BLaER1 (cell line): ENCODE results near the gene MOB3B.

ENCODE experiments used
- H3K27ac ChIP-seq: shearing (Covaris generic); formaldehyde crosslinking; 2 replicates; pipeline ENCODE4 v1.8.1; 2022
- H3K27me3 ChIP-seq: shearing (Covaris generic); formaldehyde crosslinking; 2 replicates; pipeline ENCODE4 v1.8.1; 2022
- H3K36me3 ChIP-seq: shearing (Covaris generic); formaldehyde crosslinking; 2 replicates; pipeline ENCODE4 v1.8.1; 2022
- H3K4me1 ChIP-seq: shearing (Covaris generic); formaldehyde crosslinking; 2 replicates; pipeline ENCODE4 v1.8.1; 2022
- H3K4me2 ChIP-seq: shearing (Covaris generic); formaldehyde crosslinking; 2 replicates; pipeline ENCODE4 v1.8.1; 2022
- H3K4me3 ChIP-seq: shearing (Covaris generic); formaldehyde crosslinking; 2 replicates; pipeline ENCODE4 v1.8.1; 2022
- H3K9ac ChIP-seq: shearing (Covaris generic); formaldehyde crosslinking; 2 replicates; pipeline ENCODE4 v1.8.1; 2022
- H3K9me3 ChIP-seq: shearing (Covaris generic); formaldehyde crosslinking; 2 replicates; pipeline ENCODE4 v1.8.1; 2022
- H4K20me1 ChIP-seq: shearing (Covaris generic); formaldehyde crosslinking; 2 replicates; pipeline ENCODE4 v1.8.1; 2022
- Cebpa-rat ChIP-seq: shearing (Covaris generic); IDR thresholded peaks from 2 replicates; pipeline ENCODE4 v1.8.1; 2022

Gene MOB3B

GRCh38 chr9:27293996-27294395 is 235.6 kb downstream of the MOB3B start:
- no peak overlapping the region for H3K27ac ChIP-seq
- no peak for TF ChIP-seq Cebpa-rat

GRCh38 chr9:27292659-27293405 is 236.8 kb downstream of the MOB3B start:
- no peak overlapping the region for H3K4me2 ChIP-seq
- no peaks in the 10 kb centered on the region for H3K4me1 ChIP-seq
- no peak overlapping the region for H3K27ac ChIP-seq
- no peaks in the 10 kb centered on the region for H4K20me1 ChIP-seq
- no peak for TF ChIP-seq Cebpa-rat
- no peaks in the 10 kb centered on the region for H3K27me3 ChIP-seq
- H3K9ac ChIP-seq = no peak overlapping the region
- H3K4me3 ChIP-seq = no peak overlapping the region
- H3K9me3 ChIP-seq = no peaks in the 10 kb centered on the region
- H3K36me3 ChIP-seq = no peaks in the 10 kb centered on the region

More at GRCh38 chr9:27293996-27294395, 235.6 kb downstream of the MOB3B start:
- H4K20me1 ChIP-seq = no peaks in the 10 kb centered on the region
- H3K9ac ChIP-seq = no peak overlapping the region
- no peaks in the 10 kb centered on the region for H3K9me3 ChIP-seq
- H3K27me3 ChIP-seq = no peaks in the 10 kb centered on the region
- H3K4me1 ChIP-seq = no peaks in the 10 kb centered on the region
- no peak overlapping the region for H3K4me2 ChIP-seq
- H3K36me3 ChIP-seq = no peaks in the 10 kb centered on the region
- no peak overlapping the region for H3K4me3 ChIP-seq

DNA sequence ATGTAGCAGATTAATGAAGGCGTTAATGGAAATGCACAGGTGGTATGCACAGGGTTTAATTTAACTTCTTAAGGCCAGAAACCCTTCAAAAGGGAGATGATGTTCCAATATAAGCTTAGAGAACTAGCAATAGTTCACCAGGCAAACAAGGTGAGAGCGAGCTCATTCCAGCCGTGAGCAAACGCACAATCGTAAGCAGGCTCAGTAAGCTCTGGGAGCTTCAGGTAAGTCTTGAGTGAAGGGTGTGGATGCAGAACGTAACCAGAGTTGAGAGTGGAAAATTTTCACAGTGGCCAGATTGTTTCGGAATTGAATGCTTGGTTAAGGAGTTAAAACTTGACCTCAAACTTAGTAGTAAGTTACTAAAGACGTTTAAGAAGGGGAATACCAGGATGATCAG is 238.3 kb downstream of the MOB3B start:
- Histone ChIP-seq H4K20me1 (no peaks in the 10 kb centered on the region), H3K9me3 (no peaks in the 10 kb centered on the region), H3K4me2 (no peak overlapping the region), H3K27ac (no peak overlapping the region), H3K4me1 (no peaks in the 10 kb centered on the region), H3K27me3 (no peaks in the 10 kb centered on the region), H3K4me3 (no peak overlapping the region), H3K9ac (no peak overlapping the region), H3K36me3 (no peaks in the 10 kb centered on the region)
- no peak for TF ChIP-seq Cebpa-rat

DNA sequence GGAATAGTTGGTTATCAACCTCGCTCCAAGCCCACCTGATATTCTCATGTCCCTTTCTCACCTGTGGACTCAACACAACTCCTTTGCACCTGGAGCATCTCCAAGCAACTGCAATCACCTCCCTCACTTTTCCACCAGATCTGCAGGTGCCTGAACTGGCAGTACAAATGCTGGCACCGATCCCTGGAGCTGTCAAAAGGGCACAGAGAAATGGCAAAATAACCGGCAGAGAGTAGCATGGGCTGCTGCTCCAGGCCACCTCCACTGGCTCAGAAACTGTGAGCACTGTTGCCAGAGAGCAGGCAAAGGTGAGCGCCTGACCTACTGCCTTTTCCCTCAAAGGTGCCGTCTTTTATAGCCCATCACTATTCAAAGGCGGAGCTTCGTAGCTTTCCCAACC is 247.3 kb downstream of the MOB3B start:
- no peaks in the 10 kb centered on the region for H3K9me3 ChIP-seq
- no peaks in the 10 kb centered on the region for H4K20me1 ChIP-seq
- H3K27me3 ChIP-seq = no peaks in the 10 kb centered on the region
- H3K27ac ChIP-seq = no peak overlapping the region
- no peak overlapping the region for H3K9ac ChIP-seq
- H3K4me3 ChIP-seq = no peak overlapping the region
- H3K36me3 ChIP-seq = no peaks in the 10 kb centered on the region
- no peaks in the 10 kb centered on the region for H3K4me1 ChIP-seq
- H3K4me2 ChIP-seq = no peak overlapping the region
- TF ChIP-seq Cebpa-rat = no peak

DNA sequence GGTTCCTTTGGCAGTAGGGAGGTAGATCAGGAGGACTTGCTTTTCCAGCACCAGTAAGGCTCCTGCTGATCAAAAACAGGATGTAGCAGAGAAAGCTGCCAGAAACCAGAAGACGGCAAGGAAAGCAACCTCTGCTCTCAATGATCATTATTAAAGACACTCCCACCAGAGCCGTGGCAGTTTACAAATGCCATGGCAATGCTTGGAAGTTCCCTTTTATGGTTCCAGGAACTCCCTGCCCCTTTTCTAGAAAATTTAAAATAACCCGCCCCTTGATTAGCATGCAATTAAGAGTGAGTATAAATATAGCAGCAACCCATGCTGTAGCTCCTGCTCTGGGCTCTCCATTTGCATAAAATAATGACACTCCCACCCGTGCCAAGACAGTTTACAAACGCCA is 248.8 kb downstream of the MOB3B start:
- Histone ChIP-seq H3K4me2 (no peak overlapping the region), H3K36me3 (no peaks in the 10 kb centered on the region), H3K4me3 (no peak overlapping the region), H3K27ac (no peak overlapping the region), H3K4me1 (no peaks in the 10 kb centered on the region), H3K9me3 (no peaks in the 10 kb centered on the region), H3K27me3 (no peaks in the 10 kb centered on the region), H3K9ac (no peak overlapping the region), H4K20me1 (no peaks in the 10 kb centered on the region)
- TF ChIP-seq Cebpa-rat = no peak

DNA sequence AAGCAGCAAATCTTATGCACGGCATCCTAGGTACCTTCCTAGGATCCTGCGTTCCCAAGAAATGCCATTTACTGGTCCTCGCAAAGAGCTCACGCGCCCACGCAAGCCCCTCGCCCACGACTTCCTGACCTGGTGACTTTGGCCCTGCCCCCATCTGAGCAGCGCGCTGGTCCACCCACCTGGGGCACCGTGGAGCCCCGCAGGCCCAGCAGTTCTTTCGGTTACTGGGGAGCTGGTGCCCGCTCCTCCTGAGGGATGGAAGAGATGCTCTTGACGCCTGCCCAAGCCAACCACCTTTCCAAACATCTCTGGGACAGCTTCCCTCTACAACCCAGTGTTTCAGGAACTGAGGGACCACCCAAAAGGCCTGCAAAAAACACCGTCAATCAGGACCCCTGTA is 249.4 kb downstream of the MOB3B start:
- Histone ChIP-seq H3K4me2 (no peak overlapping the region), H4K20me1 (no peaks in the 10 kb centered on the region), H3K36me3 (no peaks in the 10 kb centered on the region), H3K27ac (no peak overlapping the region), H3K4me3 (no peak overlapping the region), H3K4me1 (no peaks in the 10 kb centered on the region), H3K9me3 (no peaks in the 10 kb centered on the region), H3K9ac (no peak overlapping the region), H3K27me3 (no peaks in the 10 kb centered on the region)
- no peak for TF ChIP-seq Cebpa-rat

DNA sequence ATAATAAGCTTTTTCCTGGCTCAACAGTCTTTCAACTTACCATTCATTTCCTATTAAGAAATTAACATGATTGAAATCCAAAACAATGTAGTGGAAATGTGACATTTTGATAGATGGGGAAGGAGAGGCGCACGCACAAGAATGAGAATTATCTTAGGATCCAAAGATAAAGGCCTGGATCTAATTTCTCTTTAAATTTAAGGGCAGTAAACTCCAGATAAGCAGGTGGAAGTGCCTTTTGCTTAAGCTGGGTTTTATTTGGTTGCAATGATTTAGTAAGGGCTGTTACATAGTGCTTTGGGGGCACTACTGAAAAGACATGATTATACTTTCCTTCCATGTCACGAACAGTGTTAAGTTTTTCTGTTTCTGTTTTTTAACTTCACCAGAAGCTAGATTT is 250.0 kb downstream of the MOB3B start:
- Histone ChIP-seq H3K36me3 (no peaks in the 10 kb centered on the region), H3K9me3 (no peaks in the 10 kb centered on the region)

DNA sequence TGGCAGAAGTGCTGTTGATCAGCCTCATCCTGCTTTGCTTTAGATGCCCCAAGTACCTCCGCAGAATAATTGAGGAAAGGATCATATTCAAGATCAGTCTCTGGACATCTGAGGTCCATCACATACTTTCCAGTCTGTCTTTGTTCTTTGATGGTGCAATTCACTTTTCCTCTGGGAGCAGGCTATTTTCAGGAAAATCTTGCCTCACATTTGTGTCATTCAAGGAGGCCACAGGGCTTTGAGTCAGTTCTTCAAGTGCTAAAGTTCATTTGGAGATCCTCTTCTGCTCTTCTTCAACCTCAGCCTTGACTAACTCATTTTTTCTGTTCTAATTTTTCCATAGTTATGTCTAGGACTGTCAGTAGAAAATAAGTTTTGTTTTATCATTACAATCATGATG is 251.2 kb downstream of the MOB3B start:
- Histone ChIP-seq H3K36me3 (no peaks in the 10 kb centered on the region), H3K4me3 (no peak overlapping the region), H3K4me1 (no peaks in the 10 kb centered on the region), H3K4me2 (no peak overlapping the region), H3K9me3 (no peaks in the 10 kb centered on the region), H4K20me1 (no peaks in the 10 kb centered on the region), H3K9ac (no peak overlapping the region), H3K27me3 (no peaks in the 10 kb centered on the region), H3K27ac (no peak overlapping the region)
- TF ChIP-seq Cebpa-rat = no peak

More for the DNA sequence above, 250.0 kb downstream of the MOB3B start:
- no peaks in the 10 kb centered on the region for H3K27me3 ChIP-seq
- no peak overlapping the region for H3K4me3 ChIP-seq
- no peak overlapping the region for H3K27ac ChIP-seq
- H3K9ac ChIP-seq = no peak overlapping the region
- no peaks in the 10 kb centered on the region for H4K20me1 ChIP-seq
- H3K4me1 ChIP-seq = no peaks in the 10 kb centered on the region
- TF ChIP-seq Cebpa-rat = no peak
- no peak overlapping the region for H3K4me2 ChIP-seq

DNA sequence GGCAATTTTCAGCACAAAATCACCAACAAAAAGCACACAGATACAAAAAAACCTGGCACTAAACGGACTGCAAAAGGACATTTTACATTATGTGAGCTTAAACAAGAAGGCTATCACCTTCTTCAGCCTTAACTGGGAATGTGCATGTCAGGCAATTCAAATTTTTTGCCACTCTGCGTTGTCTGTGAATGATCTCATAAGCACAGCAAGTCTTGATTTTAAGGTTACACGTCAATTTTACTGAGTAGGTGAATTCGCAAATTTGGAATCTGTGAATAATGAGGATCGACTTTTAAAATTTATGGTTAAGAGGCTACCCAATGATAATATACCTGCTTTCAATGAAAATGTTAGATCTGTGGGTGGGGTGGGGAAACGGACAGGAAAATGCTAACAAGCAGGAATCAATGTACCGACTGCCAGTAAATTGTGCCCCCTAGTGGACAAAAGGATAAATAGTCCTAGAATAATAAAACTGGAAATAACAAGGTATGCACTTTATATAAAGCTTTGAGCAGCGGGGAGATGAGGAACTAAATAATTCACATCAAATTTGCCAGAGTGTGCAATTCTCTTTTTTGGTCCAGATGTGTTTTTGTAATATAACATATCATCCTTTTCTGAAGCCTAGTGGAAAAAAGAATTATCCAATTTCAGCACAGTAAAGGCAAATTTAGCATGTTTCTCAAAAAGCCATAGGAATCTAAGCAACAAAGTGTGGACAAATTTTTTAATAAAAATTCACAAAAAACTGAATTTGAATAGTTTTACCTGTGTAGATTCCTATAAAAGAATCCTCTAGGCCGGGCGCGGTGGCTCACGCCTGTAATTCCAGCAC is 253.2 kb downstream of the MOB3B start:
- no peak overlapping the region for H3K4me2 ChIP-seq
- no peaks in the 10 kb centered on the region for H3K9me3 ChIP-seq
- no peak overlapping the region for H3K27ac ChIP-seq
- H3K4me3 ChIP-seq = no peak overlapping the region
- no peaks in the 10 kb centered on the region for H3K4me1 ChIP-seq
- no peak for TF ChIP-seq Cebpa-rat
- H3K27me3 ChIP-seq = no peaks in the 10 kb centered on the region
- H3K36me3 ChIP-seq = no peaks in the 10 kb centered on the region
- H4K20me1 ChIP-seq = no peaks in the 10 kb centered on the region
- no peak overlapping the region for H3K9ac ChIP-seq
